Activated CD8-positive, alpha-beta T cell treated with anti-CD3 and anti-CD28 coated beads for 36 hours (primary cell): ENCODE data around the gene IRAK1BP1. TPM values are rescaled to one million over a fixed set of nuclear protein-coding genes. Genes with fewer than 3 reads are reported as not detected.
"Not testable (repeated sequence)": the region's sequence is repeated elsewhere in the genome, so short reads cannot be mapped to it uniquely, and the experiment has no call there.

ENCODE experiments used
- ATAC-seq: fragments of 200-7000 bp; cut with Tn5 transposase; one replicate; pipeline ENCODE4 v1.10.0; 2021; ENCODE audit warnings: mild to moderate bottlenecking, moderate library complexity
- CTCF ChIA-PET: fragments of 350-600 bp; sonication (Branson Sonifier 250); formaldehyde crosslinking; loops from one replicate; lab custom pipeline; 2021; ENCODE audit warnings: antibody characterized with exemption; lab: Charles Lee
- POLR2A ChIA-PET: fragments of 350-600 bp; sonication (Branson Sonifier 250); formaldehyde crosslinking; loops from one replicate; lab custom pipeline; 2021; ENCODE audit warnings: antibody characterized with exemption; lab: Charles Lee
- DNase-seq: peaks from one replicate; pipeline ENCODE4 v3.0.0-alpha.2; 2020
- H3K27ac Mint-ChIP-seq: one replicate; pipeline ENCODE4 v1.8.0; 2021; ENCODE audit warnings: mild to moderate bottlenecking, mixed read lengths
- H3K27me3 Mint-ChIP-seq: one replicate; pipeline ENCODE4 v1.8.0; 2021; ENCODE audit warnings: mixed read lengths
- H3K36me3 Mint-ChIP-seq: one replicate; pipeline ENCODE4 v1.8.0; 2021; ENCODE audit warnings: low read depth, mixed read lengths
- H3K4me1 Mint-ChIP-seq: one replicate; pipeline ENCODE4 v1.8.0; 2021; ENCODE audit warnings: low read depth, mixed read lengths
- H3K4me3 Mint-ChIP-seq: one replicate; pipeline ENCODE4 v1.8.0; 2021; ENCODE audit warnings: mild to moderate bottlenecking, moderate library complexity, mixed read lengths
- H3K9me3 Mint-ChIP-seq: one replicate; pipeline ENCODE4 v1.8.0; 2021; ENCODE audit warnings: mixed read lengths
- intact Hi-C: fragments of 100-400 bp; cut with micrococcal nuclease; formaldehyde crosslinking; loops from one replicate; pipeline ENCODE4 v1.10.0; 2022
- total RNA-seq, 2 experiments: library from RNA; stranded (reverse); gene quantifications; one replicate each; pipeline ENCODE4 v1.2.3, GENCODE V29; 2021
- TF ChIP-seq, protein P1 (sequence below): fragments of 200-600 bp; IDR thresholded peaks from one replicate; pipeline ENCODE4 v1.8.0; 2022; ENCODE audit warnings: antibody characterized with exemption, mild to moderate bottlenecking

Gene IRAK1BP1
- total RNA-seq, 2 experiments from 2014 or later = 2.3 to 2.6 TPM

DNA sequence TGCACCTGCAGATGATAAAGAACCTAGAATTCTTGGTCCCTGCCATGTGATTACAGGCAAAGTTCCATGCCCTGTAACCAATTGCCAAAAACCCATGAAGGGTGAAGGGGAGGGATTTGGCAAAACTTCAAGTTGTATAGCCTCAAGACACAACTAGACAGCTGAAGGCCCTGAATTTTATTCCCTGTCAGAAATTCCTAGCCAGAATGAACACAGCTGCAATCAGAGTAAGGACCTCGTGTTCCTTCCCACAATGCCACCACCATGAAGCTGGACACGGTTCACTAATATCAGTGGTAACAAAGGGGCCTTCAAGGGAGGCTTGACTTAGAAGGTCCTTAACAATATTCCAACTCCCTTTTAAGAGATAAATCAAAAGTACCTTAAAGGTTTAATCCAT, 22.5 kb upstream of the IRAK1BP1 start:
- H3K36me3 Mint-ChIP-seq = peaks cover 5% of the 10 kb centered on the region
- intact Hi-C loops = no loop called here
- no peaks in the 10 kb centered on the region for H3K27me3 Mint-ChIP-seq
- POLR2A ChIA-PET = no interaction called here
- H3K4me1 Mint-ChIP-seq = no peaks in the 10 kb centered on the region
- no peaks in the 10 kb centered on the region for H3K9me3 Mint-ChIP-seq
- CTCF ChIA-PET = no interaction called here
- ATAC-seq (no peak), DNase-seq (no peak)
- H3K4me3 Mint-ChIP-seq = no peak overlapping the region
- TF ChIP-seq, protein P1, sequence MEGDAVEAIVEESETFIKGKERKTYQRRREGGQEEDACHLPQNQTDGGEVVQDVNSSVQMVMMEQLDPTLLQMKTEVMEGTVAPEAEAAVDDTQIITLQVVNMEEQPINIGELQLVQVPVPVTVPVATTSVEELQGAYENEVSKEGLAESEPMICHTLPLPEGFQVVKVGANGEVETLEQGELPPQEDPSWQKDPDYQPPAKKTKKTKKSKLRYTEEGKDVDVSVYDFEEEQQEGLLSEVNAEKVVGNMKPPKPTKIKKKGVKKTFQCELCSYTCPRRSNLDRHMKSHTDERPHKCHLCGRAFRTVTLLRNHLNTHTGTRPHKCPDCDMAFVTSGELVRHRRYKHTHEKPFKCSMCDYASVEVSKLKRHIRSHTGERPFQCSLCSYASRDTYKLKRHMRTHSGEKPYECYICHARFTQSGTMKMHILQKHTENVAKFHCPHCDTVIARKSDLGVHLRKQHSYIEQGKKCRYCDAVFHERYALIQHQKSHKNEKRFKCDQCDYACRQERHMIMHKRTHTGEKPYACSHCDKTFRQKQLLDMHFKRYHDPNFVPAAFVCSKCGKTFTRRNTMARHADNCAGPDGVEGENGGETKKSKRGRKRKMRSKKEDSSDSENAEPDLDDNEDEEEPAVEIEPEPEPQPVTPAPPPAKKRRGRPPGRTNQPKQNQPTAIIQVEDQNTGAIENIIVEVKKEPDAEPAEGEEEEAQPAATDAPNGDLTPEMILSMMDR = no peak
- H3K27ac Mint-ChIP-seq = no peak overlapping the region

DNA sequence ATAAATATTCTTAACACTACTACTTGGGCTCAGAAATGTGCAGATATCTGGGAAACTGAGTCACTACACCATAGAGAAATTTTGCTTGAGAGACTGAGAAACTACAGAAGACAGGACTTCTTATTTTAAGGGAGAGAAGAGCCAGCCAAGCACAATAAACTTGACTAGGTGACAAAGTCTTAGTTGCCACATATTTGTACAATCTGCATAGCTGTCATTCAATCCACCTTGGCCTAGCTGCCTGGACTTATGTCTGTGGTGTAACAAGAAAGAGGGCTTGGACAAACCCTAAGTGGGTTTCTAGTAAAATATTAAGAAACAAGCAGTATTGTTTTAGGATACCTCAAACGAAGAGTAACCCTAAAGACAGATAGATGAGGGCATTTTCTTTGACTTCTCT, 21.8 kb upstream of the IRAK1BP1 start:
- intact Hi-C loops = no loop called here
- DNase-seq (no peak), ATAC-seq (no peak)
- Mint-ChIP-seq H3K36me3 (peaks cover 5% of the 10 kb centered on the region), H3K4me1 (no peaks in the 10 kb centered on the region), H3K4me3 (no peak overlapping the region), H3K9me3 (no peaks in the 10 kb centered on the region), H3K27ac (no peak overlapping the region), H3K27me3 (no peaks in the 10 kb centered on the region)
- POLR2A ChIA-PET = no interaction called here
- CTCF ChIA-PET = no interaction called here
- TF ChIP-seq, protein P1 = no peak

DNA sequence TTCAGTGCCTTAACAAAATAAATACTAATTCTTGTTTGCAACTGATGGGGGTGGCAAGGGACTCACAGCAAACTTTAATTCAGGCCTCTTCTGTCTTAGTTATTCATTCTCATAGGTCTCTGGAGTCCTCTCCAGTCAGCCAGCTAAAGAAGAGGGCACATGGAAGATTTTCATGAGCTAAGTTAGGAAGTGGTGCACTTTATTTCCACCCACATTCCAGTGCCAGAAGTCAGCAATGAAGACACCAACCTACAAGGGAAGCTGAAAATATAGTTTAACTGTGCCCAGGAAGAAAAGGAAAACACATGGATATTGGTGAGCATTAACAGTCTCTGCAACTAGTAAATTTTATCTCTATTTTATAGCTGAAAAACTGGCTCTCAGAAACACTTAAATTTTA, 16.7 kb upstream of the IRAK1BP1 start:
- Mint-ChIP-seq H3K4me1 (no peaks in the 10 kb centered on the region), H3K27me3 (no peaks in the 10 kb centered on the region), H3K27ac (no peak overlapping the region), H3K9me3 (no peaks in the 10 kb centered on the region), H3K36me3 (peaks cover 5% of the 10 kb centered on the region), H3K4me3 (no peak overlapping the region)
- no peak for DNase-seq
- no peak for ATAC-seq
- ChIA-PET POLR2A (no interaction called here), CTCF (no interaction called here)
- intact Hi-C loops = no loop called here
- TF ChIP-seq, protein P1 = no peak

DNA sequence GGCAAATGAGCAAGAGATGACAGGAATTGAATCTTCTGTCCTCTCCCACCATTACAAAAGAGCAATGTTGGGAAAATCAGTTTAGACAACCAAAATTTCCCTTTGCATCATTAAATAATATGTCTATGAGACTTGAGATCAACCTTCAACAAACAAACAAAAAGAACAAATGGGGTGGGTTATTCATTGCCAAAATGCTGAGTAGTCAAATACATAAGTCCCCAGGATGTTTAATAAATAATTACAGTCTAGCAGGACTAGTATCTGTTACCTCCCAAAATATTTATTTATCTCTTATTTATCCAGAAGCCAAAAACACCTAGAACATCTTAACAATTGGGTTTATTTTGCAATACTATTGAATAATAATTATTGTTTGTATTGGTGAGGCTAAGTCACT, 16.2 kb upstream of the IRAK1BP1 start:
- no peaks in the 10 kb centered on the region for H3K4me1 Mint-ChIP-seq
- POLR2A ChIA-PET = no interaction called here
- TF ChIP-seq, protein P1 = no peak
- no peaks in the 10 kb centered on the region for H3K9me3 Mint-ChIP-seq
- peaks cover 5% of the 10 kb centered on the region for H3K36me3 Mint-ChIP-seq
- H3K27ac Mint-ChIP-seq = no peak overlapping the region
- H3K27me3 Mint-ChIP-seq = no peaks in the 10 kb centered on the region
- CTCF ChIA-PET = no interaction called here
- no peak overlapping the region for H3K4me3 Mint-ChIP-seq
- intact Hi-C loops = no loop called here
- ATAC-seq (no peak), DNase-seq (no peak)

DNA sequence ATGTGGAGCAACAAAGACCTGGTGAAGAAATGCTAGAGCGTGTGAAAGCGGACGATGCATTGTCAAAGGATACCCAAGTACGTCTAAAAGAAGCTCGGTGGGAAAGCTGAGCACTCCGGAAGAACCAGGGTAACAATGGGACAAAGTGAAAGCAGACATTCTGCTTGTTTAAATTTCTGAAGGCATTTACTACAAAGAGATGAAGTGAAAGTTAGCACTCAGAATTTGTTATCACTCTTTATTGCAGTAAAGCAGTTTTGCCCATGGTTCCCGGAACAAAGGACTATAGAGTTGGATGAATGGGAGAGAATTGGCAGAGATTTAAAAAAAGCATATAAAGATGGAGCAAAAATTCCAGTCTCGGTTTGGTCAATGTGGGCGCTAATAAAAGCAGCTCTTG, 12.8 kb upstream of the IRAK1BP1 start:
- peaks cover 2% of the 10 kb centered on the region for H3K9me3 Mint-ChIP-seq
- TF ChIP-seq, protein P1 = no peak
- H3K4me3 Mint-ChIP-seq = no peak overlapping the region
- H3K27ac Mint-ChIP-seq = no peak overlapping the region
- intact Hi-C loops = no loop called here
- ChIA-PET POLR2A (no interaction called here), CTCF (no interaction called here)
- H3K4me1 Mint-ChIP-seq = no peaks in the 10 kb centered on the region
- ATAC-seq = no peak
- no peak for DNase-seq
- peaks cover 2% of the 10 kb centered on the region for H3K36me3 Mint-ChIP-seq
- H3K27me3 Mint-ChIP-seq = no peaks in the 10 kb centered on the region

DNA sequence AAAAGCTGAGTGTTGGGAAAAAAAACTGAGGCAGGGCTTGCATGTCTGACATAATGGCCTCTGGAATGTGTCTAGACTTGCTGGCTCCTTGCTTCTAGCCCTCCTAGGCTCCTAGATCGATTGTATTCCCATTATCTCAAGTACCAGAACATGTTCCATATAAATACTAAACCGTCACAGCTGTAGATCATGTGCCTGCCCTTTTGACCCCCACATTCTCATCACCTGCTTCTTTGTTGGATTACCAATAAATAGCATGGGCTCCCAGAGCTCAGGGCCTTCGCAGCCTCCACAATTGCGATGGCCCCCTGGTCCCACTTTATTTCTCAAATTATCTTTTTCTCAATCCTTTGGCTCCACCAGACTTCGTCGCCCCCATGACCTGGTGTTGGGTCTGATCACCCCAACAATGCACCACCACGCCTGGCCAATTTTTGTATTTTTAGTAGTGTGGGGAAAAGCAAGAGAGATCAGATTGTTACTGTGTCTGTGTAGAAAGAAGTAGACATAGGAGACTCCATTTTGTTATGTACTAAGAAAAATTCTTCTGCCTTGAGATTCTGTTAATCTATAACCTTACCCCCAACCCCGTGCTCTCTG, 8.9 kb upstream of the IRAK1BP1 start:
- H3K27ac Mint-ChIP-seq, H3K4me3 Mint-ChIP-seq, DNase-seq, H3K27me3 Mint-ChIP-seq, intact Hi-C loops, CTCF ChIA-PET, POLR2A ChIA-PET, H3K36me3 Mint-ChIP-seq, H3K9me3 Mint-ChIP-seq, H3K4me1 Mint-ChIP-seq, ATAC-seq: not testable (repeated sequence)
